ENCODE measurements around the gene SAP30BP. TPM values are rescaled to one million over a fixed set of nuclear protein-coding genes. Genes with fewer than 3 reads are reported as not detected.

Gene SAP30BP
- total and polyA plus RNA-seq, 2 donors from 2014 or later, result 62.9 to 95.1 TPM

DNA sequence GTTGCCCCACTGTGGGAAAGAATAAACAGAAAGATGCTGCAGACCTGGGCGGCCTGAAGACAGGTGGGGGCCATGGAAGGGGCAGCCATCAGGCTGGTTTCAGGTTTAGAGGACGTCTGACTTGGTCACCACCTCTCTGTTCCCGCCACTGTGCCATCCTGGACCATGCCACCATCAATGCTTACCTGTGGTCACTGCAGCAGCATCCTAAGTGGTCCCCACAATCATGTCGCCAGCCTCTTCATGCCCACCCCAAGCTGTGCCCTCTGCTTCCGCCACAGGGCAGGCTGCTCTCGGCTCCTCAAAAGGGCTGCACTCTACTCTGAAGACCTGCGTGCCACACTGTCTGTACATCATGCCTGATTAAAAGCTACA lies 23.5 kb upstream of the SAP30BP start:
- Histone ChIP-seq H3K4me1 (ENCODE audit: control insufficient read depth in 2 of 3, insufficient read depth in 2 of 3, low read depth in 1 of 3, low read length in 3 of 3) (peaks cover 2 to 72% (median 61%) of the 10 kb centered on the region in 3 donors), H3K27me3 (ENCODE audit: control insufficient read depth, insufficient read depth, low read length) (no peaks in the 10 kb centered on the region), H3K9me3 (ENCODE audit: control insufficient read depth in 2 of 3, insufficient read depth in 1 of 3, low read length in 3 of 3) (no peaks in the 10 kb centered on the region), H3K4me3 (ENCODE audit: low read length in 3 of 3) (no peak overlapping the region), H3K9ac (ENCODE audit: low read length in 3 of 3) (peak overlapping the region in 1 of 3 donors; percentile 85), H3K36me3 (ENCODE audit: control insufficient read depth in 2 of 3, insufficient read depth in 3 of 3, low read length in 3 of 3) (no peaks in the 10 kb centered on the region), H3K27ac (ENCODE audit: low read depth in 2 of 2, low read length in 2 of 2) (peak overlapping the region; percentile 82 to 96)
- intact Hi-C loops (cut with DNase I), result no loop called here
- peak in 1 of 5 donors; percentile 47 for DNase-seq
- TF ChIP-seq, protein P1, sequence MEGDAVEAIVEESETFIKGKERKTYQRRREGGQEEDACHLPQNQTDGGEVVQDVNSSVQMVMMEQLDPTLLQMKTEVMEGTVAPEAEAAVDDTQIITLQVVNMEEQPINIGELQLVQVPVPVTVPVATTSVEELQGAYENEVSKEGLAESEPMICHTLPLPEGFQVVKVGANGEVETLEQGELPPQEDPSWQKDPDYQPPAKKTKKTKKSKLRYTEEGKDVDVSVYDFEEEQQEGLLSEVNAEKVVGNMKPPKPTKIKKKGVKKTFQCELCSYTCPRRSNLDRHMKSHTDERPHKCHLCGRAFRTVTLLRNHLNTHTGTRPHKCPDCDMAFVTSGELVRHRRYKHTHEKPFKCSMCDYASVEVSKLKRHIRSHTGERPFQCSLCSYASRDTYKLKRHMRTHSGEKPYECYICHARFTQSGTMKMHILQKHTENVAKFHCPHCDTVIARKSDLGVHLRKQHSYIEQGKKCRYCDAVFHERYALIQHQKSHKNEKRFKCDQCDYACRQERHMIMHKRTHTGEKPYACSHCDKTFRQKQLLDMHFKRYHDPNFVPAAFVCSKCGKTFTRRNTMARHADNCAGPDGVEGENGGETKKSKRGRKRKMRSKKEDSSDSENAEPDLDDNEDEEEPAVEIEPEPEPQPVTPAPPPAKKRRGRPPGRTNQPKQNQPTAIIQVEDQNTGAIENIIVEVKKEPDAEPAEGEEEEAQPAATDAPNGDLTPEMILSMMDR (IDR thresholded peaks at IDR 0.05; ENCODE audit: borderline replicate concordance, extremely low read depth, insufficient read depth), result no peak
- no peak for FAIRE-seq

DNA sequence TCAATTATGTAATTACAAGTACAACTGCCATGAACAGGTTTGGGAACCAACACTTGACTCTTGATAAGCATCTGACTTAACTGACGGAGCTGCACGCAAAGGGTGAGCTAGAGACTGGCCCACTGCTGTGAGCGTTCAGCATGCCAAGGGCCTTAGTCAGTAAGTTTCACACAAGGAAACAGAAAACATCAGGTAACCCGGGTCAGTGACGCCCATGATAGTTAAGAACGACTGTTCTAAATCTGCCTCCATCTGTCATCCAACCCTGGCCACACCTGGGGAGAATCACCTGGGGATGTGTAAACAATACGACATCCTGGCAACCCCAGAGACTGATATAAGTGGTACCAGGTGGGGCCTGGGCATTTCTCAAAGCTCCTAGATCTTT lies 21.6 kb upstream of the SAP30BP start:
- DNase-seq, result peak in 4 of 5 donors; percentile 50 to 84 (median 70)
- Histone ChIP-seq H3K4me3 (ENCODE audit: low read length in 3 of 3) (peak overlapping the region in 1 of 3 donors; percentile 30), H3K27ac (ENCODE audit: low read depth in 2 of 2, low read length in 2 of 2) (peak overlapping the region; percentile 97 to 99), H3K4me1 (ENCODE audit: control insufficient read depth in 2 of 3, insufficient read depth in 2 of 3, low read depth in 1 of 3, low read length in 3 of 3) (peaks cover 2 to 61% (median 48%) of the 10 kb centered on the region in 3 donors), H3K36me3 (ENCODE audit: control insufficient read depth in 2 of 3, insufficient read depth in 3 of 3, low read length in 3 of 3) (peaks cover 0 to 8% (median 4%) of the 10 kb centered on the region in 3 donors), H3K9ac (ENCODE audit: low read length in 3 of 3) (peak overlapping the region in 1 of 3 donors; percentile 73), H3K27me3 (ENCODE audit: control insufficient read depth, insufficient read depth, low read length) (no peaks in the 10 kb centered on the region), H3K9me3 (ENCODE audit: control insufficient read depth in 2 of 3, insufficient read depth in 1 of 3, low read length in 3 of 3) (no peaks in the 10 kb centered on the region)
- intact Hi-C loops (cut with DNase I), result no loop called here
- FAIRE-seq, result no peak
- TF ChIP-seq, protein P1 (IDR thresholded peaks at IDR 0.05; ENCODE audit: borderline replicate concordance, extremely low read depth, insufficient read depth), result no peak

DNA sequence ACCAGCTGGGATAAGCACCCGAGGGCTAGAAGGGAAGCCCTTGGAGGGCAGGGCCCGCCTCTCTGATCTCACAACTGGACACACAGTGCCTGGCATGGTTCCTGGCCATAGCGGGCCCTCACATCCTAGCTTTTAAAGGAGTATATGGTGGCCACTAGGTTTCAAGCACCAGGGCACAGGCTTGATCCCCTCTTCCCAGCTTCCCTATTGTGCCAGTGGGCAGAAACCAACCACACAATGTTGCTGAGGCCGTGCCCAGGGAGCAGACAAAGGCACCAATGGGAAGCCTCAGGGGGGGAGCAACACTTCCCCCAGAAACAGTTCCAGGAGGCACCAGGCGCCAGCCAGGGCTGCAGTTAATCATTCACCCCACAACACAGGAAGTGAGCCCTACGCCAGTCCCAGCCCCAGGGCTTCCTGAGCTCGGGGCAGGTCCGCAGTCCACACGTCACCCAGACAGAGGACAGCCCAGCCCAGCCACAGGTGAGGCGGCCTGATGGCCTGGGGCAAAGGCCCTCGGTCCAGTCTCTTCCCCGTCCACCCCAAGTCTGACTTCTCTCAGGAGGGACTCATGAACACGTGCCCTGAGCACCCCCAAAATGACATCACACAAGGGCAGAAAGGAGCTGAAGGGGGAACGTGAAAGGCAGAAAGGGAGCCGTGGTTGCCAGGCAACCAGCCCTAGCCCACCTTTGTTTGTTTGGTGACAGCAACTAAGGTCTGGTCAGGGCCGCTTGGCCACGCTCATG lies 21.1 kb upstream of the SAP30BP start:
- intact Hi-C loops (cut with DNase I), result no loop called here
- Histone ChIP-seq H3K27me3 (ENCODE audit: control insufficient read depth, insufficient read depth, low read length) (no peaks in the 10 kb centered on the region), H3K9ac (ENCODE audit: low read length in 3 of 3) (peak overlapping the region in 2 of 3 donors; percentile 54 to 73), H3K9me3 (ENCODE audit: control insufficient read depth in 2 of 3, insufficient read depth in 1 of 3, low read length in 3 of 3) (no peaks in the 10 kb centered on the region), H3K36me3 (ENCODE audit: control insufficient read depth in 2 of 3, insufficient read depth in 3 of 3, low read length in 3 of 3) (peaks cover 0 to 14% (median 10%) of the 10 kb centered on the region in 3 donors), H3K27ac (ENCODE audit: low read depth in 2 of 2, low read length in 2 of 2) (peak overlapping the region; percentile 97 to 99), H3K4me3 (ENCODE audit: low read length in 3 of 3) (peak overlapping the region; percentile 11 to 49 (median 38)), H3K4me1 (ENCODE audit: control insufficient read depth in 2 of 3, insufficient read depth in 2 of 3, low read depth in 1 of 3, low read length in 3 of 3) (peaks cover 2 to 56% (median 43%) of the 10 kb centered on the region in 3 donors)
- FAIRE-seq (peak; percentile 80), DNase-seq (peak; percentile 89 to 95 (median 91))
- TF ChIP-seq, protein P1 (IDR thresholded peaks at IDR 0.05; ENCODE audit: borderline replicate concordance, extremely low read depth, insufficient read depth), result peak; percentile 6

Measured in kidney (tissue), 14 donors.